Muscle layer of duodenum (tissue), 2 donors: ENCODE measurements around the gene CELSR3.

Experiments used
- H3K27ac ChIP-seq: one replicate; pipeline ENCODE4 v1.7.0; 2013; ENCODE audit warnings: mild to moderate bottlenecking, low read length
- H3K27me3 ChIP-seq: one replicate; pipeline ENCODE4 v1.7.0; 2013; ENCODE audit warnings: low read depth, mild to moderate bottlenecking, control low read depth, low read length
- H3K36me3 ChIP-seq, 2 donors: one replicate each; pipeline ENCODE4 v1.7.0; 2013; ENCODE audit warnings: low read length in 2 of 2, control low read depth in 1 of 2, mild to moderate bottlenecking in 1 of 2; ENCODE audit not compliant: insufficient read depth in 2 of 2, control insufficient read depth in 1 of 2
- H3K4me1 ChIP-seq, 2 donors: one replicate each; pipeline ENCODE4 v1.7.0; 2013; ENCODE audit warnings: low read length in 2 of 2, mild to moderate bottlenecking in 2 of 2, control low read depth in 1 of 2, moderate library complexity in 1 of 2; ENCODE audit not compliant: insufficient read depth in 2 of 2, control insufficient read depth in 1 of 2
- H3K4me3 ChIP-seq, 2 donors: one replicate each; pipeline ENCODE4 v1.7.0; 2013; ENCODE audit warnings: low read length in 2 of 2, low read depth in 1 of 2, mild to moderate bottlenecking in 1 of 2
- H3K9me3 ChIP-seq, 2 donors: one replicate each; pipeline ENCODE4 v1.7.0; 2013; ENCODE audit warnings: low read length in 2 of 2, control low read depth in 1 of 2, mild to moderate bottlenecking in 1 of 2; ENCODE audit not compliant: control insufficient read depth in 1 of 2
- donor health status: healthy.

Gene CELSR3

DNA sequence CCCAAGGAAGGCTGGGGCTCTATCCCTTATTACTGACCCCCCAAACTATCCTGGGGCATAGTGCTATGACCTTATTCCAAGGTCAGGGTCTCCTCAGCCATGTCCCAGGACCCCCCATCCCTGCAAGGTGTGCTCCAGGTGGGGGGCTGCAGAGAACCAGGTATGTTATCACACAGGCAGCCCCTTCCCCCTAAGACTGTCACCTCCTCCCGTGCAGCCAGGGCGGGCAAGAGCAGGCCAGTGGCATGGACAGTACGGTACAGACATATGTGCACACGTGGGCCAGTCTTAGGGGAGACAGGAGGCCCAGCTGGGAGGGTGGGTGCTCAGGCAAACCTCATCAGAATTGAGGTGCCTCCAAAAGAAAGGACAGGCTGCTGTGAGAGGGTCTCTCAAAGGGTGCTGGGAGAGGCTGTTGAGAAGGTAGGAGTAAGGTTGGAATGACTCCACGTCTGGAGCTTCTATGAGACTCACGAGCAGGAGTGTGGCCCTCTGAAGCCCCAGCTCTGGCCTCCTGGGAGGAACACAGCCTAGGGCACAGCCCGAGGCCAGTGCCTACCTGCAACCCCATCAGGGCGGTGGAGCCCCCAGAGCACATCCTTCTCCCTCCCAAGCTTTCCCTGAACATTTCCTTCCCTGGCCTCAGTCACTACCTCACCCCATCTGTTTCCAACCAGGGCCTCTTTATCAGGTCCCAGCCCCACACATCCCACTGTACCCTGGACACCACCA, 65.8 kb downstream of the CELSR3 start:
- Histone ChIP-seq H3K27ac (peak overlapping the region; percentile 88), H3K4me1 (peaks cover 13 to 44% of the 10 kb centered on the region in 2 donors), H3K4me3 (no peak overlapping the region), H3K9me3 (no peaks in the 10 kb centered on the region), H3K27me3 (peaks cover 4% of the 10 kb centered on the region), H3K36me3 (peaks cover 42 to 43% of the 10 kb centered on the region in 2 donors)

DNA sequence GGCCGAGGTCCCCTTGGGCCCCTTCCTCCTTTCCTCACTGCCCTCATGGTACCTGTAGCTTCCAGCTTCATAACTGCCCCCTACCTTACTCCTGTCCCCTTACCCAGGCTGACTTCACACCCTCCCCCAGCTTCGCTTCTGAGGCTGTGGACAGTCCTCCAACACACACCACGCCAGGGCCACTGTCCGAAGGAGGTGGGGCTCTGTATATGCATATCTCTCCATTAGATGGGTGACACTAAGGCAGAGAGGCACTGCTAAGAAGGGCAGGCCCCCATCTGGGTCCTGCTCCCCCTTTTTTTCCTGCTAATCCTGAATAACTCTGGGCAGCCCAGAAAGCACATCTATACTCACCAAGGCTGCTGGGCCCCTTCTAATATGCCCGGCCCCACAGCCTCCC, 66.5 kb downstream of the CELSR3 start:
- H3K36me3 ChIP-seq: peaks cover 36% of the 10 kb centered on the region in 2 donors
- H3K4me1 ChIP-seq: peaks cover 13 to 44% of the 10 kb centered on the region in 2 donors
- peak overlapping the region; percentile 16 for H3K27ac ChIP-seq
- H3K4me3 ChIP-seq: no peak overlapping the region
- no peaks in the 10 kb centered on the region for H3K9me3 ChIP-seq
- H3K27me3 ChIP-seq: peaks cover 4% of the 10 kb centered on the region

DNA sequence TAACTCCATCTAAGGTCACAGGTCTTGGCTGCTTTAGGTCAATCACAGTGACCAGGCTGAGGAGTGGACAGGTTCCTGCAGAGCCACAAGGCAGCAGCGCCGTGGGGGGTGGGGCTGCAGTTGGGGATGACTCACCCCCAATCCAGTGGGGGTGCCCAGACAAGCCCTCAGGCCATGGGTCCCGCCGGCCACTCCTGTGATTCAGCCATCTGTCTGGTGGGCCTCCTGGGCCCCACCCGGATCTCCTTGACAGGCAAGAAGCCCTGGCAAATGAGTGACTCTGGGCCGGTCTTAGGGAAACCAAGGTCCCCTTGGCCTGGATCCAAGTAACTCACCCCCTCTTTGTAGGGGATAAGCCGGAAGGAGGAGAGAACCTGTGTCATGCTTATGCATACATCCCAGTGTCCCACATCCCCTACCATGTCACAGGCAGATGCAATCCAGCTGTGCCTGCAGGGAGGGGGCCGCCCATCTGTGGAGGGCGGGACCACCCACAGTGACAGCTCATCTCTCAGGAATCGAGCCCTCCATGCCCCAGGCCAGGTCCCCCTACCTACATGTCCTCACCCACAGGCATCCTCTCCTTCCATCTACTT, 67.1 kb downstream of the CELSR3 start:
- Histone ChIP-seq H3K9me3 (no peaks in the 10 kb centered on the region), H3K36me3 (peaks cover 30 to 31% of the 10 kb centered on the region in 2 donors), H3K4me1 (peaks cover 13 to 44% of the 10 kb centered on the region in 2 donors), H3K27ac (peak overlapping the region; percentile 16), H3K27me3 (peaks cover 4% of the 10 kb centered on the region), H3K4me3 (peak overlapping the region in 1 of 2 donors; percentile 53)

DNA sequence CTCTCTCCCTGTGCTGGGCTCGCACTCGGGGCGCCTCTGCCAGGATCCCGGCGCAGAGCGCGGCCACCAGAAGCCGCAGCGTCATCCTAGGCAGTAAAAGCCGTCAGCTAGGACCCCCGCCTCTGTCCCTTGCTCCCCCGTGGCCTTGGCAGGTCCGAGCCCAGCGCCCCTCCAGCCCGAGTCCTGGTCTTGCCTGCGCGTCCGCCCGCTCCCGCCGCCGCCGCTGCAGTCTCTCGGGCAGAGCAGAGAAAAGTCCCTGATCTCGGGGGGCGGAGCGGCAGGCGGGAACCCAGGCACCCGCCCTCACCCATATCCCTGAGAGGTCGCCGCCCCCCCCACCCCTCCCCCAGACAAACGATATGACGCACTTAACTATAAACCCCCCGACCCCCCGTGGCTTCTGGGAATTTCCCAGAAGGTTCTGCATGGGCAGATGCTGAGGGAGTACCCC, 67.6 kb downstream of the CELSR3 start, which contains the start of gene COL7A1:
COL7A1 (minus strand) TSS at position 255 of the 451 bp plus-strand sequence; CDS start at position 85, 170 bp downstream.
- H3K27me3 ChIP-seq: peaks cover 4% of the 10 kb centered on the region
- H3K27ac ChIP-seq: peak within 1 kb of the TSS; percentile 16
- no peaks in the 10 kb centered on the region for H3K9me3 ChIP-seq
- peak within 1 kb of the TSS; percentile 21 to 53 for H3K4me3 ChIP-seq
- H3K36me3 ChIP-seq: peaks cover 25 to 26% of the 10 kb centered on the region in 2 donors
- peaks cover 13 to 42% of the 10 kb centered on the region in 2 donors for H3K4me1 ChIP-seq

DNA sequence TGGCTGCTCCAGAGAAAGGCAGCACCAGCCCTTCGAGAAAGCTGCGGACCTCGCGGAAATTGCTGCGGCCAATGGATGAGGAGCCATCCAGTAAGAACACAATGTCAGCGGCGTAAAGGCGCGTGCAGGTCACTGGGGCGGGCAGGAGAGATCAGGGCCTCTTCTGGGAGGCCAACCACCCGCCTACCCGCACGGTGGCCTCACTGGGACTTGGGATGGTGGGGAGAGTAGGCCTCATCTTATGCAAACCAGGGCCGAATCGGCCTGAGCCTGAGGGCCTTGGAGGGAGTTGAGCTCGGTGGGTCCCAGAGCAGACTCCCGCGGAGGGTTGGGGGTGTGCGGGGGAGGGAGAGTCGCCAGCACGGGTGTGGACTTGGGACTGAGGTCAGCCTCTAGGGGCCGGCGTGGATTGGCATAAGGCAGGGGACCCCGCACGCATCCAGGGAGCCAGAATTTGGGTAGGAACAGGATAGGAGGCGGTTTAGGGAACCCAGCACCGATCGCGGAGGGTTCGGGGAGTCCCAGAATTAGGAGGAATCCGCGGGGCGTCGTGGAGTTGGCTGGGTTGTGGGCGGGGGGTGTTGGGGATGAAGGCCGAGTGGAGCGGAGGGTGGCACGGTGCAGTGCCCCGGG, 68.2 kb downstream of the CELSR3 start:
- Histone ChIP-seq H3K4me1 (peaks cover 13 to 36% of the 10 kb centered on the region in 2 donors), H3K27me3 (peaks cover 4% of the 10 kb centered on the region), H3K4me3 (peak overlapping the region; percentile 21 to 53), H3K9me3 (no peaks in the 10 kb centered on the region), H3K36me3 (peaks cover 20 to 21% of the 10 kb centered on the region in 2 donors), H3K27ac (no peak overlapping the region)

DNA sequence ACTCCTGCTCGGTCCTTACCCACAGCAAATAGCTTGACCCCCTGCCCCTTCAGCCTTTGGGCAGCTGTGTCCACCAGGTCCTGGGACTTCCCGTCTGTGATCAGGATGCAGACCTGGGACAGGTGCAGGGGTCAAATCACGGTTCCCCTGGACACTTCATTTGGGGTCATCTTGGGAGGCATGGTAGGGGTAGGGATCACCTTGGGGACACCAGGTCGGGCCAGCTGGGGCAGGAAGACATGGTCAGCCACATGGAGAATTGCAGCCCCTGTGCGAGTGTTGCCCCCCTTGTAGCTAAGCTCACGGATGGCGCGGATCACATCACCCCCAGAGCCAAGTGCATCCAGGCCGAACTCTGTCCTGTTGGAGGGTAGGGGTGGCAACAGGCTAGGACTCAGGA, 69.3 kb downstream of the CELSR3 start:
- no peak overlapping the region for H3K4me3 ChIP-seq
- peaks cover 4% of the 10 kb centered on the region for H3K27me3 ChIP-seq

DNA sequence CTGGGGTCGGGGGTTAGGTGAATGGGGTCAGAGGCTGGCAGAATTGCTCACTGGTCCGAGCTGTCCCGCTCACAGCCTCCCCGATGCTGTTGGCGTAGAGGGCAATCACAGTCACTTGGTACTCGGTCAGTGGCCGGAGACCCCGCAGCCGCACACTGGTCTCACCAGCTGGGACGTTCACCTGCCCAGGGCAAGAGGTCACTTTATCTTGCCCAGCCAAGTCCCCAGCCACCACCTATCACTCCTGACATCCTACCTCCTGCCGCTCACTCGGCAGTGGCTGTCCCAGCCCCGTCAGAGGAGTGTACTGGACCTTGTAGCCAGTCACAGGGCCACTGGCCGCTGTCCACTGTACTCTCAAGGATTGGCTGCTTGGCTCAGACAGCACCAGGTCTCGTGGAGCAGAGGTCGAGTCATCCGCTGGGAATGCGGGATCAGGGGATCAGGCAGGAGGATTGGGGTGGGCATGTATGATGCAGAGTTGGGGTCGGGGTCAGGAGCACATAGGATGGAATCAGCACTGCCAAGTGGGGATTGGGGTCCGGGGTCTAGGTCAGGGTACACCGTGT, 70.1 kb downstream of the CELSR3 start:
- Histone ChIP-seq H3K36me3 (peaks cover under 1 to 4% of the 10 kb centered on the region in 2 donors), H3K27ac (no peak overlapping the region), H3K9me3 (no peaks in the 10 kb centered on the region), H3K4me3 (no peak overlapping the region), H3K4me1 (peaks cover 4 to 17% of the 10 kb centered on the region in 2 donors), H3K27me3 (peaks cover 4% of the 10 kb centered on the region)

More for the DNA sequence above, 69.3 kb downstream of the CELSR3 start:
- Histone ChIP-seq H3K9me3 (no peaks in the 10 kb centered on the region), H3K27ac (no peak overlapping the region), H3K36me3 (peaks cover 8 to 10% of the 10 kb centered on the region in 2 donors), H3K4me1 (peaks cover 4 to 24% of the 10 kb centered on the region in 2 donors)

DNA sequence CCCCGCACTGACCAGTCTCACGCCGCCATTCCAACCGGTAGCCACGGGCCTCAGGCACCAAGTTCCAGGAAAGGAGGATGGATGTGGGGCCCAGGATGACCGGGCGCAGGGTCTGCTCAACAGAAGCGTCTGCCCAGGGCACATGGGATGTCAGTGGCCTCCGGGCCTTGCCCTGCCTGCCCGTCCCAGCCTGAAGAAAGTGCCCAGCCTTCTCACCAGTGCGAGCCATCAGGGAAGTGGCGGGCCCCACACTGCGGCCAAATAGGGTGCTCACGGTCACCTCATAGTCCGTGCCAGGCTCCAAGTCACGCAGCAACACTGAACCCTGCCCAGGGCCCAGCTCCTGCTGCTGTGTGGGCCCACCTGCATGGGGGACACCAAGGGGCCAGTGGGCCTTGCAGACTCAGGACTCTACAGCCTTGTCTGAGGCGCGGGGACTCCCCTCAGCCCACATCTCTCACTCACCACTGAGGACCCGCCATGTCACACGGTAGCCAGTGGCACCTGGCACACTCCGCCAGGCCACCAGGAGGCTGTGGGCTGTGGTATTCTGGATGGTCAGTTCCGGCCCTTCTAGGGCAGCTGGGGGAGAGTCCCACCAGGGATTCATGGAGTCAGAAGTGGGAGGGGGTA, 70.7 kb downstream of the CELSR3 start:
- Histone ChIP-seq H3K4me1 (peaks cover 4 to 16% of the 10 kb centered on the region in 2 donors), H3K27ac (no peak overlapping the region), H3K36me3 (peaks cover 0 to 3% of the 10 kb centered on the region in 2 donors), H3K4me3 (no peak overlapping the region), H3K27me3 (peaks cover 4% of the 10 kb centered on the region), H3K9me3 (no peaks in the 10 kb centered on the region)

DNA sequence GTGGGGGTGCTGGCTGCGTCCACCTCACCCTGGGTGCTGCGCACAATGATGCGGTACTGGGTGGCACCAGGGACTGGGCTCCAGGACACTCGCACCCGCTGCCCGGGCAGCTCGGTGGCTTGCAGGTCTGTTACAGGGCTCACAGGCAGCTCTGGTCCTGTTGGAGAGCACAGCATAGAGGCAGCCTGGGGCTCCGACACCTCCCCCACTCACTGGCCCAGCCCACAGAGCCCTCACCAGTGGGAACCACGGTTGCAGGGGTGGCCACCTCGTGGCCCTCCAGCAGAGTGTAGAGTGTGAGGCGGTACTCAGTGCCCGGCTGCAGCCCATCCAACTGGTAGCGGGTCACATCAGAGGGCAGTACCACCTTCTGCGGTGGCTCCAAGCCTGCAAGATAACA, 71.2 kb downstream of the CELSR3 start:
- Histone ChIP-seq H3K4me3 (no peak overlapping the region), H3K27ac (no peak overlapping the region), H3K36me3 (peaks cover 0 to 8% of the 10 kb centered on the region in 2 donors), H3K27me3 (peaks cover 4% of the 10 kb centered on the region), H3K4me1 (peaks cover 4 to 16% of the 10 kb centered on the region in 2 donors), H3K9me3 (no peaks in the 10 kb centered on the region)

DNA sequence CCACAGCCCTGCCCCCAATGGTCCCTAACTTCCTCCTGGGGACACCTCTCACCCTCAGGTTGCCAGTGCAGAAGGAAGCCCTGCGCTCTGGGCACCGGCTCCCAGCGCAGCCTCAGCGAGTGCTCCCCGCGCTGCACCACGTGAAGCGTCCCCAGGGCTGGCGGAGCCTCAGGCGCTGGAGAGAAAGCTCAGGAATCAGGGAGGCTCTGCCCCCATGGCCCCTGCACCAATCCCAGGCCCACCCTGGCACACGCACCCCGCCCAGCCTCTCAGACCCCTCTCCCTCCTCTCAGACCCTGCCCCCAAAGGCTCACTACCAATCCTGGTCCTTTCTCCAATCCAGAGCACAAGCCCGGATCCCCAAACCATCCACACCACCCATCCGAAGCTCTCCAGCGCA, 74.5 kb downstream of the CELSR3 start:
- H3K27me3 ChIP-seq: no peaks in the 10 kb centered on the region
- no peaks in the 10 kb centered on the region for H3K9me3 ChIP-seq
- no peak overlapping the region for H3K4me3 ChIP-seq
- no peak overlapping the region for H3K27ac ChIP-seq
- peaks cover 0 to 8% of the 10 kb centered on the region in 2 donors for H3K36me3 ChIP-seq
- H3K4me1 ChIP-seq: no peaks in the 10 kb centered on the region
